Peyer's patch (tissue), 4 donors: ENCODE measurements around the gene SPRED2.

Experiments
- POLR2A ChIP-seq, 2 donors: fragments of 450-650 bp; IDR thresholded peaks; one replicate each; pipeline ENCODE4 v1.5.1; 2017; ENCODE audit warnings: antibody characterized with exemption in 2 of 2, mild to moderate bottlenecking in 2 of 2, moderate library complexity in 2 of 2
- TF ChIP-seq, protein P1 (sequence below), 6 experiments: fragments of 450-650 bp in 4 of 6; fragments of 200-600 bp in 2 of 6; sonication (generic) in 1 of 6; IDR thresholded peaks; one replicate each; pipeline ENCODE4 v1.5.1; 2017 to 2019; ENCODE audit warnings: antibody characterized with exemption in 6 of 6, mild to moderate bottlenecking in 3 of 6, moderate library complexity in 1 of 6

DNA sequence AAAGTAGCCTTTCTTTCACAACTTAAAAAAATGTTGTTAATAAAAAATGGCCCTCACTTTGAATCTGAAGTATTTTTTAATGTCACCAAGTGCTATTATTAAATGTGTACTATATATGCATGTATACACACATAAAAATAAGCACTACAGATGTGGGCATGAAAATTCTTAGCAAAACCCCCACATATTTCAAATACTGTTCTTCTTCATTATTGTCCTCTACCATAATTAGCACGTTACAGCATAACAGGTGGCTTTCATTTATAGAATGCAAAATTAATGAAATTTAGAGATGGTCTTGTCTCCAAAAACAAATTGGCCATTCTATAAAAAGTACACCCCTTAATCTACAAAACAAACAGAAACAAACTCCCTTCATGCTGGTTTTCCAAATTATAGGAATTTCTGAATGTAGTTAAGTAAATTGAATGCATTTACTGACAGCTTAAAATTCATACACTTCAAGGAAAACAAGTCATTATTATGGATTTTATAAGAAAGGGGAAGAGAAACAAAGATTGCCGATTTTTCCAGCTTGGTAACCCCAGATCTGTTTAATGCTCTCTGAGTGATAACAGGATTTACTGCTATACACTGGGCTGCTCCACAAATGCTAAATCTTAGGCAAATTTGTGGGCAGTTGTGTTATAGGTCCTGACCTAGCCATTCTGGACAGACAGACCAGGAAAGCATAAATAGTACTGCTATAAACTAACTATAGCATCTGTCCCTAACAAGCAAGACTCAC is 67.2 kb downstream of the SPRED2 start:
- no peak for TF ChIP-seq POLR2A (IDR thresholded peaks at IDR 0.05)
- TF ChIP-seq, protein P1, sequence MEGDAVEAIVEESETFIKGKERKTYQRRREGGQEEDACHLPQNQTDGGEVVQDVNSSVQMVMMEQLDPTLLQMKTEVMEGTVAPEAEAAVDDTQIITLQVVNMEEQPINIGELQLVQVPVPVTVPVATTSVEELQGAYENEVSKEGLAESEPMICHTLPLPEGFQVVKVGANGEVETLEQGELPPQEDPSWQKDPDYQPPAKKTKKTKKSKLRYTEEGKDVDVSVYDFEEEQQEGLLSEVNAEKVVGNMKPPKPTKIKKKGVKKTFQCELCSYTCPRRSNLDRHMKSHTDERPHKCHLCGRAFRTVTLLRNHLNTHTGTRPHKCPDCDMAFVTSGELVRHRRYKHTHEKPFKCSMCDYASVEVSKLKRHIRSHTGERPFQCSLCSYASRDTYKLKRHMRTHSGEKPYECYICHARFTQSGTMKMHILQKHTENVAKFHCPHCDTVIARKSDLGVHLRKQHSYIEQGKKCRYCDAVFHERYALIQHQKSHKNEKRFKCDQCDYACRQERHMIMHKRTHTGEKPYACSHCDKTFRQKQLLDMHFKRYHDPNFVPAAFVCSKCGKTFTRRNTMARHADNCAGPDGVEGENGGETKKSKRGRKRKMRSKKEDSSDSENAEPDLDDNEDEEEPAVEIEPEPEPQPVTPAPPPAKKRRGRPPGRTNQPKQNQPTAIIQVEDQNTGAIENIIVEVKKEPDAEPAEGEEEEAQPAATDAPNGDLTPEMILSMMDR (IDR thresholded peaks at IDR 0.05) = no peak
